NOMO-1 treated with dmso at 0.1 percent for 144 hours (cell line): Measurements from ENCODE around the gene PCTP.

Experiments used
- DNase-seq: peaks from one replicate; lab custom pipeline; 2025; ENCODE audit not compliant: unreplicated experiment; lab: John Stamatoyannopoulos, UW

Gene PCTP

GRCh38 chr17:55727275-55727674 is 23.6 kb upstream of the PCTP start:
- DNase-seq = no peak

- no peak for DNase-seq
These were observed 22.9 kb upstream of the PCTP start for GRCh38 chr17:55727920-55728319.

GRCh38 chr17:55728361-55728760 is 22.5 kb upstream of the PCTP start:
- DNase-seq = no peak

- no peak for DNase-seq
These were observed 22.0 kb upstream of the PCTP start for GRCh38 chr17:55728833-55729232.

GRCh38 chr17:55729484-55729883 is 21.4 kb upstream of the PCTP start:
- DNase-seq = no peak

GRCh38 chr17:55730380-55730779 is 20.5 kb upstream of the PCTP start:
- no peak for DNase-seq

- no peak for DNase-seq
These were observed 20.0 kb upstream of the PCTP start for GRCh38 chr17:55730808-55731207.

- DNase-seq = no peak
These were observed 19.1 kb upstream of the PCTP start for GRCh38 chr17:55731586-55732250.

- DNase-seq = no peak
These were observed 16.6 kb upstream of the PCTP start for GRCh38 chr17:55734128-55734781.

GRCh38 chr17:55735731-55736405 is 15.0 kb upstream of the PCTP start:
- peak; percentile 15 for DNase-seq

- DNase-seq = no peak
These were observed 12.8 kb upstream of the PCTP start for GRCh38 chr17:55737976-55738501.

GRCh38 chr17:55740511-55741355 is 10.1 kb upstream of the PCTP start:
- no peak for DNase-seq

GRCh38 chr17:55741356-55741700 is 9.5 kb upstream of the PCTP start:
- DNase-seq = no peak

- no peak for DNase-seq
These were observed 8.4 kb upstream of the PCTP start for GRCh38 chr17:55742272-55743102.

GRCh38 chr17:55743103-55743679 is 7.7 kb upstream of the PCTP start:
- DNase-seq = no peak

- DNase-seq = no peak
These were observed 5.6 kb upstream of the PCTP start for GRCh38 chr17:55745258-55745657.

- DNase-seq = no peak
These were observed 4.4 kb upstream of the PCTP start for GRCh38 chr17:55746466-55746865.

GRCh38 chr17:55747209-55747608 is 3.6 kb upstream of the PCTP start:
- DNase-seq = no peak

- DNase-seq = no peak
These were observed 2.0 kb upstream of the PCTP start for GRCh38 chr17:55748841-55749240.

GRCh38 chr17:55749985-55750384 is 866 bp upstream of the PCTP start:
- DNase-seq = no peak
